ENCODE results near the gene HCFC1R1. TPM values are rescaled to one million over a fixed set of nuclear protein-coding genes. Genes with fewer than 3 reads are reported as not detected.

HCFC1R1 gene
- total and polyA plus RNA-seq, 2 of the 8 experiments (the other 6 are each of a cell fraction or from before 2014, with no cell fraction given) = 72.7 to 138 TPM

- peak overlapping the region; percentile 99 for H2BK5ac ChIP-seq (ENCODE audit: low read depth, low read length)
- peaks cover 23% of the 10 kb centered on the region for H3K23me2 ChIP-seq (ENCODE audit: low read depth, low read length)
- ChIA-PET CTCF (ENCODE audit: partially characterized antibody) (interaction anchor here (1.1 to 23.8 kb wide), 4 partner anchors 13 to 112 kb away, joined by 4 to 639 read pairs (median 112); partner anchors contain the start of genes CLDN9 and KREMEN2), POLR2A (ENCODE audit: partially characterized antibody) (interaction anchor here (0.9 to 35.7 kb wide), 10 partner anchors 0 to 110 kb away, joined by 3 to 1808 read pairs (median 26); partner anchors contain the start of genes BICDL2, CLDN6, CLDN9 and HCFC1R1)
- peaks cover 16 to 32% of the 10 kb centered on the region in 2 experiments for H4K20me1 ChIP-seq (replicated peaks in 1 of 2; ENCODE audit: control insufficient read depth in 1 of 2, insufficient read depth in 2 of 2, low read length in 2 of 2)
- H2BK20ac ChIP-seq (ENCODE audit: low read length) = no peak overlapping the region; the same call in 1 of the 2 replicates
- H3K27ac ChIP-seq (ENCODE audit: low read depth, low read length) = peak overlapping the region; percentile 96
- H3K79me2 ChIP-seq (ENCODE audit: control insufficient read depth in 1 of 2, insufficient read depth in 2 of 2, low read length in 2 of 2) = peaks cover 11 to 32% of the 10 kb centered on the region in 2 experiments
- peaks cover 8 to 42% (median 35%) of the 10 kb centered on the region in 4 experiments for H3K4me1 ChIP-seq (replicated peaks in 1 of 4; ENCODE audit: control insufficient read depth in 3 of 4, insufficient read depth in 4 of 4, low read length in 3 of 4)
- H3K18ac ChIP-seq (ENCODE audit: extremely low read depth, low read length) = peak overlapping the region; percentile 83
- H2AFZ ChIP-seq (ENCODE audit: low read length) = no peak overlapping the region
- H3K4me3 ChIP-seq (ENCODE audit: extremely low read depth in 1 of 4, insufficient read depth in 2 of 4, low read depth in 3 of 4, low read length in 4 of 4) = peak overlapping the region; percentile 58 to 96 (median 92)
- no peak overlapping the region for H3K23ac ChIP-seq (ENCODE audit: insufficient read length)
- no peak overlapping the region for H2BK120ac ChIP-seq (replicated peaks; ENCODE audit: low read depth, low read length)
- peak overlapping the region; percentile 81 for H4K8ac ChIP-seq (ENCODE audit: extremely low read depth, insufficient read depth, low read length)
- FAIRE-seq (no peak), DNase-seq (ENCODE audit: low read depth in 1 of 2, low spot score in 2 of 2) (no peak)
- H3K4ac ChIP-seq (replicated peaks; ENCODE audit: insufficient read length, low read depth, low read length) = peak overlapping the region; percentile 98
- no peaks in the 10 kb centered on the region for H3K27me3 ChIP-seq (replicated peaks in 1 of 4; ENCODE audit: control insufficient read depth in 3 of 4, extremely low read depth in 1 of 4, insufficient read depth in 3 of 4, low read length in 3 of 4)
- peak overlapping the region; percentile 77 for H4K91ac ChIP-seq (replicated peaks; ENCODE audit: insufficient read length, low read length)
- peak overlapping the region; percentile 90; the same call in 1 of the 2 replicates for H2BK12ac ChIP-seq (ENCODE audit: low read depth, low read length)
- H3K36me3 ChIP-seq (ENCODE audit: control insufficient read depth in 2 of 4, insufficient read depth in 4 of 4, low read length in 3 of 4) = peaks cover 6 to 24% (median 12%) of the 10 kb centered on the region in 4 experiments; a peak in 7 of 8 replicates
- 2% methylated on average over 20 of the region's 20 CpGs; no CpG with 5 or more reads in 1 of the 2 experiments for WGBS, 2 experiments (ENCODE audit: extremely low coverage in 1 of 2, insufficient coverage in 1 of 2, insufficient read length in 1 of 2, insufficient replicate concordance in 2 of 2, low coverage in 1 of 2, low lambda C conversion rate in 2 of 2, missing lambda C conversion rate in 1 of 2)
- H2AK5ac ChIP-seq (ENCODE audit: low read depth, low read length) = no peak overlapping the region
- H3K9ac ChIP-seq (replicated peaks in 1 of 4; ENCODE audit: extremely low read depth in 1 of 4, low read depth in 3 of 4, low read length in 3 of 4) = peak overlapping the region; percentile 86 to 90 (median 87)
- peak overlapping the region; percentile 67 for H3K56ac ChIP-seq (replicated peaks; ENCODE audit: insufficient read length, low read depth, low read length)
- peak overlapping the region; percentile 88; the same call in 1 of the 2 replicates for H2BK15ac ChIP-seq (ENCODE audit: low read length)
- H3K79me1 ChIP-seq (ENCODE audit: low read depth, low read length) = peaks cover 11% of the 10 kb centered on the region; the same call in 1 of the 2 replicates
- no peaks in the 10 kb centered on the region for H3K9me3 ChIP-seq (ENCODE audit: insufficient read depth in 2 of 2, low read depth in 1 of 2, low read length in 1 of 2)
- no peak for TF ChIP-seq CHD1 (IDR thresholded peaks at IDR 0.05; ENCODE audit: low read depth, low read length)
- no peak for TF ChIP-seq MAFK (IDR thresholded peaks at IDR 0.05; ENCODE audit: low read depth, low read length)
- no peak for TF ChIP-seq RAD21 (IDR thresholded peaks at IDR 0.05 in 1 of 2, conservative IDR thresholded peaks at IDR 0.05 in 1 of 2; ENCODE audit: low read depth in 2 of 2, low read length in 2 of 2)
- TF ChIP-seq POLR2AphosphoS5 (IDR thresholded peaks at IDR 0.05; ENCODE audit: low read depth, low read length) = peak; percentile 59; the same call in 1 of the 2 replicates
- no peak for TF ChIP-seq ATF3 (IDR thresholded peaks at IDR 0.05; ENCODE audit: insufficient read depth, low read depth, low read length)
- TF ChIP-seq SAP30 (IDR thresholded peaks at IDR 0.05; ENCODE audit: insufficient read depth, insufficient replicate concordance, low read length) = no peak
- TF ChIP-seq CTCF (IDR thresholded peaks at IDR 0.05; ENCODE audit: control extremely low read depth in 1 of 3, insufficient read depth in 1 of 3, low read depth in 1 of 3, low read length in 3 of 3) = no peak
- H3K4me2 ChIP-seq (ENCODE audit: insufficient read depth in 1 of 2, low read depth in 2 of 2, low read length in 2 of 2) = peak overlapping the region; percentile 66 to 76
- H3K14ac ChIP-seq (ENCODE audit: insufficient read length) = no peak overlapping the region
- H4K5ac ChIP-seq (ENCODE audit: insufficient read length, low read depth, low read length) = peak overlapping the region; percentile 86
Observed at GRCh38 chr16:3017344-3017743, 6.4 kb downstream of the HCFC1R1 start.

Data from H1 (cell line).